HG03139 (cell line): ENCODE measurements around the gene CCDC154.
"Not testable (repeated sequence)": the region's sequence is repeated elsewhere in the genome, so short reads cannot be mapped to it uniquely, and the experiment has no call there.

ENCODE experiments used
- ATAC-seq: cut with Tn5 transposase; IDR thresholded peaks from one replicate; pipeline ENCODE4 v1.9.1; 2021; ENCODE audit not compliant: unreplicated experiment

Gene CCDC154

GRCh38 chr16:1455190-1456171 lies 11.1 kb upstream of the CCDC154 start:
- no peak for ATAC-seq

GRCh38 chr16:1454561-1454960 lies 10.2 kb upstream of the CCDC154 start:
- ATAC-seq = no peak

- ATAC-seq = no peak
Measured at GRCh38 chr16:1453316-1453715, 9.0 kb upstream of the CCDC154 start.

GRCh38 chr16:1452530-1452929 lies 8.2 kb upstream of the CCDC154 start:
- ATAC-seq = no peak

- no peak for ATAC-seq
Measured at GRCh38 chr16:1451702-1452392, 7.5 kb upstream of the CCDC154 start.

GRCh38 chr16:1450841-1451240 lies 6.5 kb upstream of the CCDC154 start:
- ATAC-seq = no peak

GRCh38 chr16:1450218-1450617 lies 5.9 kb upstream of the CCDC154 start:
- no peak for ATAC-seq

- ATAC-seq = no peak
Measured at GRCh38 chr16:1449201-1449788, 4.9 kb upstream of the CCDC154 start.

GRCh38 chr16:1448536-1449116 lies 4.3 kb upstream of the CCDC154 start:
- ATAC-seq = no peak

- ATAC-seq = no peak
Measured at GRCh38 chr16:1447965-1448364, 3.6 kb upstream of the CCDC154 start.

- ATAC-seq = no peak
Measured at GRCh38 chr16:1446296-1447080, 2.1 kb upstream of the CCDC154 start.

GRCh38 chr16:1445518-1446203 lies 1.3 kb upstream of the CCDC154 start:
- no peak for ATAC-seq

GRCh38 chr16:1444730-1445517 lies 568 bp upstream of the CCDC154 start:
- ATAC-seq = no peak

GRCh38 chr16:1443403-1443973 lies 868 bp downstream of the CCDC154 start:
- ATAC-seq = no peak

- no peak for ATAC-seq
Measured at GRCh38 chr16:1442697-1443096, 1.7 kb downstream of the CCDC154 start.

GRCh38 chr16:1441391-1441829 lies 2.9 kb downstream of the CCDC154 start:
- no peak for ATAC-seq

- not testable (repeated sequence) for ATAC-seq
Measured at GRCh38 chr16:1439699-1440074, 4.7 kb downstream of the CCDC154 start.

GRCh38 chr16:1439058-1439698 lies 5.2 kb downstream of the CCDC154 start:
- ATAC-seq = no peak
